ENCODE data around the gene APLP2.

DNA sequence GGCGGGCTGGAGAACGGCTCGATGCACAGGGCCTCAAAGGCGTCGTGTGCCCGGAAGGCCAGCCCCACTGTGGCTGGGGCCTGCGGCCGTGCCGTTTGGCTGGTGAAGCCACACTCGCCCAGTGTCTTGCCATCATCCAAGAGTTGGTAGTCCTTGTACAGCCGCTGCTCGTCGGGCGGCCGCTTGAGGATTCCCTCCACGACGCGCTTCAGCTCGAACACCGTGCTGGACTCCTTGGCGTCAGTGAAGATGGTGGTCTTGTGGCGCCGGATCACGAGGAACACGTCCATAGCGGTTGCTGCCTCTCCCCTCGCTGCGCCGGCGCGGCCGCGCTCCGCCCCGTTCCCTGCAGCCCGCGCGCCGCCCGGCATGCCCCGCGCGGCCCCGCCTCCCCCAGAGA, 36.8 kb upstream of the APLP2 start:
- TF ChIP-seq, protein P1, sequence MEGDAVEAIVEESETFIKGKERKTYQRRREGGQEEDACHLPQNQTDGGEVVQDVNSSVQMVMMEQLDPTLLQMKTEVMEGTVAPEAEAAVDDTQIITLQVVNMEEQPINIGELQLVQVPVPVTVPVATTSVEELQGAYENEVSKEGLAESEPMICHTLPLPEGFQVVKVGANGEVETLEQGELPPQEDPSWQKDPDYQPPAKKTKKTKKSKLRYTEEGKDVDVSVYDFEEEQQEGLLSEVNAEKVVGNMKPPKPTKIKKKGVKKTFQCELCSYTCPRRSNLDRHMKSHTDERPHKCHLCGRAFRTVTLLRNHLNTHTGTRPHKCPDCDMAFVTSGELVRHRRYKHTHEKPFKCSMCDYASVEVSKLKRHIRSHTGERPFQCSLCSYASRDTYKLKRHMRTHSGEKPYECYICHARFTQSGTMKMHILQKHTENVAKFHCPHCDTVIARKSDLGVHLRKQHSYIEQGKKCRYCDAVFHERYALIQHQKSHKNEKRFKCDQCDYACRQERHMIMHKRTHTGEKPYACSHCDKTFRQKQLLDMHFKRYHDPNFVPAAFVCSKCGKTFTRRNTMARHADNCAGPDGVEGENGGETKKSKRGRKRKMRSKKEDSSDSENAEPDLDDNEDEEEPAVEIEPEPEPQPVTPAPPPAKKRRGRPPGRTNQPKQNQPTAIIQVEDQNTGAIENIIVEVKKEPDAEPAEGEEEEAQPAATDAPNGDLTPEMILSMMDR (conservative IDR thresholded peaks at IDR 0.05), result no peak
- TF ChIP-seq EZH2 (IDR thresholded peaks at IDR 0.05; ENCODE audit: low read depth), result no peak

Measured in PC-9 (cell line).